NCI-H1105 treated with DMSO at 0.1 percent for 48 hours (cell line): ENCODE data around the gene TBC1D25.

Experiments
- DNase-seq: peaks from one replicate; lab custom pipeline; 2025; lab: John Stamatoyannopoulos, UW

The TBC1D25 gene

DNA sequence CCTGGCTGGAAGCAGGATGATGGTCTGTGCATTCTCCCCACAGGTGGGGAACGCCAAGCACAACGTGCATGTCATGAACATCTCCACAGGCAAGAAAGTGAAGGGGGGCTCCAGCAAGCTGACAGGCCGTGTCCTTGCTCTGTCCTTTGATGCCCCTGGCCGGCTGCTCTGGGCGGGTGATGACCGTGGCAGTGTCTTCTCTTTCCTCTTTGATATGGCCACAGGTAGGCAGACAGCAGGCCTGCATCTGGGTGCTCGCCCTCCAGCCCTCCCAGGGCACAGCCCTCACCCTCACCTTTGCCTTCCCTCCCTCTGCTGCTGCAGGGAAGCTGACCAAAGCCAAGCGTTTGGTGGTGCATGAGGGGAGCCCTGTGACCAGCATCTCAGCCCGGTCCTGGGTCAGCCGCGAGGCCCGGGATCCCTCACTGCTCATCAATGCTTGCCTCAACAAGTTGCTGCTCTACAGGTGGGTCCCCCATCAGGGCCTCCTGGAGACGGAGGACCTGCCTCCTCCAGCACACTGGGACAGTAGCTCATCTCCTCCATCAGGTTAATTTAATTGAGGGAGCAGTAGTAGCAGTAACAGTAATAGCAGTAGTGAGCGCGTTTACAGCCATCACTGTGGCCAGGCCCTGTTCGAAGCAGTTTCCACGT is 62.4 kb downstream of the TBC1D25 start:
- DNase-seq = no peak

DNA sequence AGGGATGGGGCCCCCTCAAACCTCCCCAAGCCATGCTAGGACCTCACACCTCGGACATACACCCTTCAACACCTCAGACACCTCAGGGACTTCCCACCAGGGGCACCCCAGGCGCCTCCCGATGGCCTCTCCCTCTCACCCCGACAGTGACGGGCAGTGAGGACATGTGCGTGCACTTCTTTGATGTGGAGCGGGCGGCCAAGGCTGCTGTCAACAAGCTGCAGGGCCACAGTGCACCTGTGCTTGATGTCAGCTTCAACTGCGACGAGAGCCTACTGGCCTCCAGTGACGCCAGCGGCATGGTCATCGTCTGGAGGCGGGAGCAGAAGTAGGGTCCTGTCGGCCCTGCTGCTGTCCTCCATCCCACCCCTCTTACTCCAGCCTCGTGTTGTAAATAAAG is 65.2 kb downstream of the TBC1D25 start:
- no peak for DNase-seq

DNA sequence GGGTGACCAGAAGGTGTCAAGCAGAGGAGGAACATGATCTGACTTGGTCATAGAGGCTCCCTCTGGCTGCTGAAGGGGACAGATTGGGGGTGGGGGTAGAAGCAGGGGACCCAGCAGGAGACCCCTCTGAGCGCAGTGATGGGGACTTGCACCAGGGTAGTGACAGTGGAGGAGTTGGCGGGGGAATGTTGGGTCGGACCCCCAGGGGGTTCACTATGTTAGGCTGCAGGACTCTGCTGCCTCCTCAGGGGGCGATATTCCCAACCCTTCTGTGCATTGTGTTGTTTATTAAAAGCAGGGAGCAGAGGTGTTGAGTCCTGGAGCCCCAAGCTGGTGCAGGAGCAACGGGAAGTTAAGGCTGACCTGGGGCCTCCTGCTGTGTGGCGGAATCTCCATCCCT is 66.6 kb downstream of the TBC1D25 start:
- no peak for DNase-seq

DNA sequence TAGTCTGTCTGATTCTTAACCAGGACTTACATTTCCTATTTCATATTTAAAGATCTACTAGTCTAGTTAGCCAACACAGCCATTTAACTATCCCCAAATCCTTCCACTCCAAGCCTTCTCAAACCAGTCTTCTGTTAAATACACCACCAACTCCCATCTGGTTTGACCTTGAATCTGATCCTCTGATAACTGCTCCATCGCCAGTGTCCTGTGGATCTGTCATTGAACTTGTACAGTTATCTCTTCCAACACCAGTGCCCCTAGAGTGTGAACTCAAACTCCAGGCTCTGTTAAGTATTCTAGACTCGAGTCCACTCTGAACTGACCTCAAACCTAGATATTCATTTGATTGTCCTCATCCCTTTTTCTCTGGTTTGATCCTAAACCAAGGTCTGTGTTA is 72.2 kb downstream of the TBC1D25 start:
- no peak for DNase-seq
